ENCODE results near the gene RRP8.

RRP8 gene

DNA sequence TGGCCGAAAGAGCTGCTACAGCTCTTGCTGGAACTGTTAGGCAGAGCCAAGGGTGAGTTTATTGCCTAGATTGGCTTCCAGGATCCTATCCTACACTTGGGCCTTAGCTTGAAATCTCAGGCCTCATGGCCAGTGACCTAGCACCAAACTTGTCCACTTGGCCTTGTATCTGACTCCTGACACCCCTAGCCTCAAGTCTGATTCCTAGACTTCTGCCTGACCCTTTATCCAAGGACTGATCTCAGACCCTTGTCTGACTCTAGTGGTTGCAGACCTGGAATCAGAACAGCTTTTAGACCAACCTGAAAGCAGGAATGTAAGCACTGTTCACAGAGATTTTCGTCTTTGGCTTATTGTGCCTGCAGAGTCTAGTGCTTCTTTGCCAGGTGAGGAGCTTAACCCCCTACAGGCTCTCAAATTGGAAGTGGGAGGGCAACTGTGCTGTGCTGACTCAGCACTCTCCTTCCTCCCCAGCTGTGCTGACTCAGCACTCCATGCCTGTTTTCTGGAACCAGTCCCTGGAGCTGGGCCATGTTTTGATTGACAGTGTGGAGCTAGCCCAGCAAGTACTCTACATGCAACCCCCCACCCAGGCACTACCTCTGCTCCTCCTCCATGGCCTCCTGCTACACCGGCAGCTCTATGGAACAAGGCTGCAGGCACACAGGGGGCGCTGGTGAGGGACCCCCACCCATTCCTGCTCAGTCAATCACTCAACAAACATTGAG is 35.1 kb downstream of the RRP8 start:
- DNase-seq (ENCODE audit: low read depth), result no peak

DNA sequence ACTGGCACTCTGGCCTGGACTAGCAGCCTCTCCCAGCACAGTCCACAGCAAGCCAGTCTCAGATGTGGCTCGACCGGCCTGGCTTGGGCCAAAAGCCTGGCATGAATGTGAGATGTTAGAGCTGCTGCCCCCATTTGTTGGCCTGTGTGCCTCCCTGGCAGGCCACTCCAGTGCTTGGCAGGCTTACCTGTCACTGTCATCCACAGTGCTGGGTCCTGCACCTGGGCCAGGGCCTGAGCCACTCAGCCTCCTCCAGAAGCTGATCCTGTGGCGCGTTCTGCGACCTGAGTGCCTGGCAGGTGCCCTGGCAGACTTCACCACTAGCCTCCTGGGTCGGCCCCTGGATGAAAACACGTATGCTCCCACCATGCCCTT is 36.1 kb downstream of the RRP8 start:
- no peak for DNase-seq (ENCODE audit: low read depth)

- no peak for DNase-seq (ENCODE audit: low read depth)
Observed at GRCh38 chr11:6566704-6567370, 36.6 kb downstream of the RRP8 start.

DNA sequence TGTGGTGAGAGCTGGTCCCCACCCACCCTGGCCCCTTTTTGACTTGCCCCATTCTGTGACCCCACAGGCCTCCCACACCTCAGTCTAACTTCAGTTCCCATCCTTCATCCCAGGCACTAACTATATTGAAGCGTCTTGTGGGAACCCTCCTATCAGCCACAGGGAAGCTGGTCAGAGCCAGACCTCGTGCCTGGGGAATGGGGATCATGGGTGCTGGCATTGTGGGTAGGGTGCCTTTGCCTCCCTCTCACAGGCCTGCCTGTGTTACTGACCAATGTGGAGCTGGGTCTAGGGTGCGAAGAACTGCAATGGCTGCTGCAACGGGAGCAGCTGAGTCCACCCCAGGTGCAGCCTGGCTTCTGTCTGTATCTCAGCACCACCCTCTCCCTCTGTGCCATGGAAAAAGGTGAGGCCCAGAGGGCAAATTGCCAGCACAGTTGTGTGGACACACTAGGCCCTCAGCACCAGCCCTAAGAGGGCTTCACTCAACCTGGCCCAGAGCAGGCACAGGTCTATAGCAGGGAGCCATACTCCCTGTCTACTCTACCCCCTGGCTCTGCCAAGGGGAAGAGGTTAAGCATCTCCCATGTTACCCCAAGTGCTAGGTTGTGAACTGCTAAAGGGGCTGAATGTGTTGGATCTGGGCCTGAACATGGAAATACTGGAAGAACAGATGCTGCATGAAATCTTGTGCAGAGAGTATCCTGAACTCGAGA is 37.3 kb downstream of the RRP8 start:
- DNase-seq (ENCODE audit: low read depth), result no peak

GRCh38 chr11:6565325-6565724 is 38.1 kb downstream of the RRP8 start:
- DNase-seq (ENCODE audit: low read depth), result no peak

DNA sequence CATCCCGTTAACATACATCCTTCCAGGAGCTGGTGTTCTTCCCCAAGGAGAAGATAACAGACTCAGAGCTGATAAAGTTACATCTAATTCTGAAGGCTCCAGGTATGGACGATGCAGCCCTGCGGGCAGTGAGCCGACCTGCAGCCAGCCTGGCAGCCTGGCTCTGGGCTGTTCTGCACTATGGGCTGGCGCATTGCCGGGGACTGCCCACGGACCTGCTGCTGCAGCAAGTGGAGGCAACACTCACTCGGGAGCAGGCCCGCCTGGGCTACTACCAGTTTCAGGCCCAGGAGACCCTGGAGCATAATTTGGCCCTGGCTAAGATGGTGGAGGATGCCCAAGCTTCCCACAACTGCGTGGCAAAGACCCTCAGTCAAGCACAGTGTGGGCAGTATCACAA is 39.7 kb downstream of the RRP8 start:
- no peak for DNase-seq (ENCODE audit: low read depth)

GRCh38 chr11:6563121-6563619 is 40.2 kb downstream of the RRP8 start:
- no peak for DNase-seq (ENCODE audit: low read depth)

- no peak for DNase-seq (ENCODE audit: low read depth)
Observed at GRCh38 chr11:6561288-6561687, 42.1 kb downstream of the RRP8 start.

DNA sequence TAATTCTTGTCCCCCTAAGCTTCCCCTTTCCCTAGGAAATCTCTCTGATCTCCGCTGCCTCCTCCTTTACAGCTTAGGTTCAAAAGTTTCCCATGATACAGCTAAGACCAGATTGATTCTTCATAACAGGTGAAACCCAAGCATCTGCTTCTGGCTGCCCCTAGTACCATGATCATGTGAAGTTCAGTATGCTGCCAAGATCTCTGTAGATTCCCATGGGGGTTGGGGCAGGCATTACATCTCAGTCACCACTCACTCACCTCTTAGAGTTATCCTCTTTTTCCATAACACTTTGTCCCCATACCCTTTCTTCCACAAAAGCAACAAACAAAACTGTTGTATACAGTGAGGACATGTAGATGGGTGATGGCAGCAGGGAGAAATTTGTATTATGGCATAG is 44.0 kb downstream of the RRP8 start:
- no peak for DNase-seq (ENCODE audit: low read depth)

GRCh38 chr11:6557761-6558674 is 45.4 kb downstream of the RRP8 start:
- DNase-seq (ENCODE audit: low read depth), result no peak

DNA sequence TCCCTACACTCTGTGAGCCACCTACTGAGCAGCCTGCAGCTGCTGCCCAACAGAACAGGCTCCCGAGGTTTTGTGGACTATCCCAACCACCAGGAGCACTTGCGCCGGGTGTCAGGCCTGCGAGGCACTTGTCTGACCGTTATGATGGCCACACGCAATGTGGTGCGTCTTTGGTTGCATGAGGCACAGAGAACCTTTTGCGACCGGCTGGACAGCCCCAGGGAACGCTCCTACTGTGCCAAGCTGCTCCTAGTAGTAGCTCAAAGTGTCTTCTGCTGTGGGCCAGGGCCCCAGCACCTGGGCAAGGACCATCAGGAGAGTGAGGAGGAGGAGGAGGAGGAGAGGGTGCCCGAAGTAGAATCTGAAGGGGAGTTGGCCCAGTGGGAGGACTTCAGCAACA is 46.4 kb downstream of the RRP8 start:
- no peak for DNase-seq (ENCODE audit: low read depth)

DNA sequence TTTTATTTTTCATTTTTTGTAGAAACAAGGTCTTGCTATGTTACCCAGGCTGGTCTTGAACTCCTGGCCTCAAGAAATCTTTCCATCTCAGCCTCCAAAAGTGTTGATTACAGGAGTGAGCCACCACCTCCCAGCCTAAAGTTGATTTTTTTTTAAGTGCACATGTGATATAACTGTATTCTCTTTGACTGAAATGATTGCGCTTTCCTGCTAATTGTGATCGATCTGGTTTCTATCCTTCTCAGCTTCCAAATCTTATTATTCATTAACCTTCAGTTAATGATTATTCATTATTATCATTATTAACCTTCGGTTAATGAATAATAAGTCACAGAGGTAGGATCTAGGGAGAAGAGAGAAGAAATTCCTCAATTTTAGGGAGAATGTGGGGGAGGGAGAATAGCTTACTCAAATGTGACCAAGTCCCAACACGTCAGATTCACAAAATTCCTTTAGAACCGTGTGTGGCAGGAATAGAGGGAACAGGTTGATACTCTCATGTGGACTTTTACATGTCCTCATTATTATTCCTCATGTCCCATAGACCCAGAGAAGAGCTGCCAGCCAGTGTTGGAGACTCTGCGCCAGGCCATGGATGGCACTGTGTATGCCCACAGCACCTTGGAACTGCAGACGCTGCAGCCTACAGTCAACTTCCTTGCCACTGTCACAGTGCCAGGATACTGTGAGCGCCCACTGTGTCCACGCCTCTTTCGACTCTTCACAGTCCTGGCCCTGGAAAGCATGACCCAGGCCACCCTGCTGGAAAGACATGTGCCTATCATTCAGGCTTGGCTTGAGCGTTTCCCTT is 47.1 kb downstream of the RRP8 start:
- no peak for DNase-seq (ENCODE audit: low read depth)

GRCh38 chr11:6554828-6555706 is 48.3 kb downstream of the RRP8 start:
- DNase-seq (ENCODE audit: low read depth), result no peak

DNA sequence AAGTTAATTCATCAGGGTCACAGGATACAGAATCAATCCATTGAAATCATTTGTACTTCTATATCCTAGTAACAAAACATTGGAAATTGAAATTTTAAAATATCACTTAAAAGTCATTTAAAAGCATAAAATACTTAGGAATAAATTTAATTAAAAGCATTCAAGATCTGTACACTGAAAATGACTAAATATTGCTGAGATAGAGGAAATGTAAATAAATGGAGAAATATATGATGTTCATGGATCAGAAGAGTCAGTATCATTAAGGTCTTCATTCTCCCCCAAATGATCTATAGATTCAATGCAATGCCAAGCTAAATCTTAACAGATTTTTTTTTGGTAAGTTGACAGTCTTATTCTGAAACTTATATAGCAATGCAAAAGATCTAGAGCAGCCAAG is 49.8 kb downstream of the RRP8 start:
- no peak for DNase-seq (ENCODE audit: low read depth)

- DNase-seq (ENCODE audit: low read depth), result no peak
Observed at GRCh38 chr11:6548641-6549040, 54.8 kb downstream of the RRP8 start.

DNA sequence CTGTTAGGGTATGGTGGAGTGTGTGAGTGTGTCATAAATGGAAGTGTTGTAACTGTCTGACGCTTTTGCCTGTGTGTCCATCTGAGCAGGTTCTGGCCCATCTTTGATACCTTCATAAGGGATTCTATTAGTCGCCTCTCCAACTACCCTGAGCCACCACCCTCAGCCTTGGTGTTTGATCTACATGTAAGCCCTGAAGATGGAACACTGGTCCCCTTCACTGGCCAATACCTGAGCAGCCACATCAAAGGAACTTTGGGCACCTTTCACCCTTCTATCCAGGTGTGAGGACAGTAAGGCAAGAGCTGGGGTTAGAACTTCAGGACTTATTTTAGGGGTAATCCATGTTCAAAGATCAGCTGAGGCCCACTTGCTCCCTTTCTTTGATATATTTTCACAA is 55.3 kb downstream of the RRP8 start:
- DNase-seq (ENCODE audit: low read depth), result no peak

GRCh38 chr11:6547177-6547576 is 56.2 kb downstream of the RRP8 start:
- no peak for DNase-seq (ENCODE audit: low read depth)

DNA sequence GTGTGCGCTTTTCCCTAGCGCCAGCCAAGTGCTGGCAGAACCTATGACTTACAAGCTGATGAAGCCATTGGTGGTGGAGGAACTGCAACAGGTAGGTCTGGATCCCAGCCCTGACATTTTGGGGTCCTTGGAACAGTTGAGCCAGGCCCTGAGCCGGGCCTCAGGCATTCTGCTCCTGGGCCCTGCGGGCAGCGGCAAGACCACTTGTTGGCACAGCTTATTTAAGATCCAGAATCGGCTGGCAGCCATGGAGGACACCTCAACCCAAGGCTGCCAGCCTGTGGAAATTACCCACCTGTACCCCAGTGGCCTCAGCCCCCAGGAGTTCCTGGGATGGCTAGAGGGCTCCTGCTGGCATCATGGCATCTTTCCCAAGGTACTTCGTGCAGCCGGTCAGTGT is 56.7 kb downstream of the RRP8 start:
- DNase-seq (ENCODE audit: low read depth), result no peak

DNA sequence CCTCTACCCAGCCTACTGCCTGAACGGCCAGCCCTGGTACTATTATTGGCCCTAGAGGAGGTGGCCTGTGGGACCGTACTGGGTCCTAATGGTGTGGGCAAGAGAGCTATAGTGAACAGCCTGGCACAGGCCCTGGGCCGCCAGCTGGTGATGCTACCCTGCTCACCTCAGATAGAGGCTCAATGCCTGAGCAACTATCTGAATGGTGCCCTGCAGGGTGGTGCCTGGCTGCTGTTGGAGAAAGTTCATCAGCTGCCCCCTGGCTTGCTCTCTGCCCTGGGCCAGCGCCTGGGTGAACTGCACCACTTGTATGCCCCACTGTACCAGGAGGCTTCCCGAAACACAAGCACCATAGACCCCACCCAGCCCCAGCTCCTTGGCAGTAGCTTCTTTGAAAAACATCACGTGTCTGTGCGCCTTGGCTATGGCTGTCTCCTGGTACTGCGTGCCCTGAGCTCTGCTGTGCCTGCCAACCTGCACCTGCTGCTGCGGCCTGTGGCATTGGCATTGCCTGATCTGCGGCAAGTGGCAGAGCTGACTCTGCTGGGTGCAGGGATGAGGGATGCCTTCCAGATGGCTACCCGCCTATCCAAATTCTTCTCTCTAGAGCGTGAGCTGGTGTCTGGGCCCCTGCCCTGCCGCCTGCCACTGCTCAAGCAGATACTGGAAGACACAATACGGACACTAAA is 57.4 kb downstream of the RRP8 start:
- DNase-seq (ENCODE audit: low read depth), result no peak

Measured in activated T-cell treated with anti-CD3 and anti-CD28 coated beads for 1 hour (primary cell).